Renal cortical epithelial cell (primary cell): ENCODE measurements around the gene PGC. TPM values are rescaled to one million over a fixed set of nuclear protein-coding genes. Genes with fewer than 3 reads are reported as not detected.

Source experiments
- DNase-seq: peaks from one replicate; pipeline ENCODE4 v3.0.0-alpha.2; 2011; ENCODE audit warnings: low read depth
- total RNA-seq: library from RNA; depleted of rRNA; stranded (reverse); fragments of >200 nt; gene quantifications from 2 replicates; pipeline ENCODE4 v1.2.3, GENCODE V29; 2014

Gene PGC
- total RNA-seq, 1 donor from 2014 or later, result not detected

DNA sequence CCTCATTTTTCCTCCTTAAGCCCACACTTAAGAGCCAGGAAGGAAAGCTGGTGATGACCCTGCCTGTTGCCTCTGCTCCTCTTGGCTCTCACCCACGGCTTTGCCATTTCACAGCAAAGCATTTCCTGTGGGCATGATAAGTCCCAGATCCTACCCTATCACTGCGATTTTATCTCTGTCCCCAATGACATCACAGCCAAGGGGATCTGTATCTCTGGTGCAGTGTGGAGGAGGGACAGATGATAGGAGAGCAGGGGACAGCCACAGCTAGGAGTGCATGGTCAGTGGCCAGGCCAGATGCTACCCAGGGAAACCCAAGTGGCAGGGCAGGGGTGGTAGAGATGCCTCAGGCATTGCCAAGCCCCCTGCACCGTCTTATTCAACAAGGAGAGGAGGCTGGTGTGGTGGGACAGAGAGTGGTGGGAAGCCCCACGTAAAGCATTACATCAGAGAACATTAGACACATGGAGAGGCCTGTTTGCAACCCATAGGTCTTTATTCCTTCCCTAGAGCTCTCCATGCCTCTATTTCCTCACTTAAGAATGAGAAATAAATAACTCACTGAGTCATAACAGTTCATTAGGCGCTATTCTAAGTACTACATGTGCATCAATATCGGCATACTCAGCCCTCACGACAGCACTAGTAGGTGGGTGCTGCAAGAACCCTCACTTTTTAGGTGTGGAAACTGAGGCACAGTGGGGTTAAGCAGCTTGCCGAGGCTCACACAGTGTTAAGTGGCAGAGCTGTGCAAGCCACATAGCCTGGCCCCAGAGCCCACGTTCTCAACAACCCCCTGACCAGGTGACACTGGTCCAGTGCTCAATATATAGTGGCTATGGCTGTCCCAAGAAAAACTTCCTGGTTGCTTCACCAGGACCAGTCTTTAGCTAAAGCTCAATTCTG is 16.4 kb downstream of the PGC start:
- no peak for DNase-seq

DNA sequence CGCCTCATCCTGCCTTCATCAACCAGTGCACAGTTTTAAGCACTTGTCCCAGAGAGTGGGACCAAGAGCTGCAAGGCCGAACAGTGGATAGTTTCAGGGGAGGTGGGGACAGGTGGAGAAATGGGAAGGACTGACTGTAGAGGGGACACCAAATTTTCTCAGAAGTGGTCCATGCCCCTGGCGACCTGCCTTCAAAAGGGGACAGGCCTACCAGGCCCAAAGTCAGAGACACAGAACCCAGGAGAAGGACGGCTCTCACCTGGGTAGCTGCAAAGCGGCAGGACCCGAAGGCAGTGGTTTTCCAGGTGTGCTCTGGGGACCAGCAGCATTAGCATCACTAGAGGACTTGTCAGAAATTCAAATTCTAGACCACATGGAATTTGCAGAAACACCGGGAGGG is 17.6 kb downstream of the PGC start:
- DNase-seq, result no peak

DNA sequence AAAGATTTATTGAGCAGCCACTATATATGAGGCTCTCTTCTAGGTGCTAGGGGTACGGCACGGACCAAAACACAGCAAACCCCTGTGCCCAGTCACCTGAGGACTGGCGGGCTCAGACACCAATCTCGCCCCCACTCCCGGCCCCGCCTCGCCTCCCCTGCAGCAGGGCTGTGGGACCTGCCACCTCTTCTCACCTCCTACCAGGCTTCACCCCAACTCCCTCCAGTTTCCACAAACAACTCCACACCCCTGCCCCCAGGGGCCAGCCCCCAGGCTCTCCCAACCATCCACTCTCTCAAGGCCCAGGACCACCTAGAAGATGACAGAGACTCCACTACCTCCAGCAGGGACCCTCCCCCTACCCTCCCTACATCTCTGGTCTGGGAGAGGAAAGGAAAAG is 18.2 kb downstream of the PGC start:
- no peak for DNase-seq

GRCh38 chr6:41728073-41728936 is 18.9 kb downstream of the PGC start:
- DNase-seq, result no peak

- DNase-seq, result no peak
Measured at GRCh38 chr6:41727705-41728072, 19.5 kb downstream of the PGC start.

- DNase-seq, result no peak
Measured at GRCh38 chr6:41726876-41727275, 20.3 kb downstream of the PGC start.

DNA sequence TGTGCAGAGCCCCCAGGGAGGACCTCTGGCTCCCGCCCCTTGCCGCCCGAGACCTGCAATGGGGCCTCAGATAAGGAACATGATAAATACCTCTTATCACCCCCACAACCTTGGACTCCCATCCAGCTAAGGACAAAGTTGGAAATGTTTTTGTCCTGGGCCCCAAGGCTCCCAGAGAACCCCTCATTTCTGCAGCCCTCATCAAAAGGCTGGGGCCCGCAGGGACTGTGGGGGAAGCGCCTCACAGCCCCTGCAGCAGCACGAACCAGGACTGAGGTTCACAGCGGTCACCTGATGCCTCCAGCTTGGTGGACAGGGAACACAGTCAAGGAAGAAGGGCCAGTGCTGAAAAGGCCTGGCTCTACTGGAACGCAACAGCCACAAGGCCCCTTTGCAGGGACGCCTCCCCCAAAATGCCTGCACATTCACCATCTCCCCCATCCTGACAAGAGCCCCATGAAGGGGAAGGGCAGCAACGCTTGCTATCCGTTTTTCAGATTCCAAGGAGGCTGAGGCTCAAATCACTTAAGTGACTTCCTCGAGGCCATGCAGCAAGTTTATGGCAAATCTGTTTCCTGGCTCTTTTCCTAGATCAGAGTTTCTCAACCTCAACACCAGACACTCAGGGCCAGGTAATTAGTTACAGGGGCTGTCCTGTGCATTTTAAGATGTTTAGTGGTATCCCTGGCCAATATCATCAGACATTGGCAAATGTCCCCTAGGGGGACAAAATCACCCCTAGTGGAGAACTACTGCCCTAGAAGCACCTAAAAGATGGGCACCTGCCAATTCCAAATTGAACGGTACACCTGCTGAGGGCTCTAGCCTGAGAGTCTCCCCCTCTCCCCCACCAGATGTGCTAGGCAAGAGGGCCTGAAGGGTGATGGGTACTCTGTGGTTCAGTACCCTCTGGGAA is 22.4 kb downstream of the PGC start:
- DNase-seq, result peak; percentile 29

DNA sequence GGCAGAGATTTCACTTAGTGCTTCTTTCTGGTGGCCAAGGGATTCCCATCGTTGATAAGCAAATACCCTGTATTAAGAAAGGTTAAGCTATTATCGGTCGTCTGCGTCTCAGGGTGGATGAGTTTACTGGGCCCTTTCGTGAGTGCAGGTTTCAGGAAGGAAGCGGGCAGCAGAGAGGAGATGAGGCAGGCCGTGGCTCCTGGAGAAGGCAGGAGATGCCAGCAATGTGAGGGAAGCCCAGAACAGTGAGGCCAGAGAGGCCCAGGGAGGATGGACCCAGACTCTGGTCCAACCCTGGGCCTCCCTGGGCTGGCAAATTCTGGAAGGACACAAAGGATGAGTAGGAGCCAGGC is 23.0 kb downstream of the PGC start:
- DNase-seq, result no peak

- peak; percentile 74 for DNase-seq
Measured at GRCh38 chr6:41723530-41724227, 23.5 kb downstream of the PGC start.

DNA sequence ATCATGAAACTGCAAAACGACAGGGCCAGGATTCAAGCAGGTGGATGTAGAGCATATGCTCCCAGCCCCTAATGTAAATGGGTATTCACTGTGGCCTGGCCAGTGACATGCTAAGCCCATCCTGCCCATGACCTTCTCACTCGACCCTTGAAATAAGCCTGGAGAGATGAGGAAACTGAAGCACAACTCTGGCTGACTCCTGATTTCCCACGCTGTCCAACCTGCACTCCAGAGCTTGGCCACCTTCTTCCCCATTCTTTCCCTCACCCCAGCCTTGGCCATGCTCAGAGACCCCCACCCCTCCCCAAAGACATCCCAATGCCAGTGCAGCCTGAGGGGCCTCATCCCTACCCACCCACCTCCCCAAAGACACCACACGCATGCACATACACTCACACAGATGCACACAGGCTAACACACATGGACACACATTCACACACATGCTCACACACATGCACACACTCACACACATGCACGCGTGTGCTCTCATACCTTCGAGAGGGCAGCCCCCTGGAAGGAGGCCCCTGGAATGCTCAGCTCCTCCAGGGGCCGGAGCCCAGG is 24.1 kb downstream of the PGC start:
- DNase-seq, result no peak

DNA sequence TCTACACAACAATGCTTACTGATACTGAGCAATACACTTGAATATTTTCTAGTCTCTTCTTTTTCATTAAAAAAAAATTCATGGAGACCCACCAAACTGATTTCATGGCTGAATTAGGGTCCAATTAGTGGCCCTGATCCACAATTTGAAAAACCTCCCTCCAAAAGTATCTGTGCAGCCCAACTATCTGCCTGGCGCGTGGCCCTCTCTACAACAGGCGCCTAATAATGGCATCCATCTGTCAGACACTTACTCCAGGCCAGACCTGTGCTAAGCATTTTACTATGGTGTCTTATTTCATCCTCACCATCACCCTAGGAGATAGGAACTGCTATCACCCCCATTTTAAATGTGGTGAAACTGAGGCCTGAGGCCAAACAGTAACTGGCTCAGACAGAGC is 25.8 kb downstream of the PGC start:
- DNase-seq, result no peak

GRCh38 chr6:41720783-41721182 is 26.4 kb downstream of the PGC start:
- DNase-seq, result no peak

DNA sequence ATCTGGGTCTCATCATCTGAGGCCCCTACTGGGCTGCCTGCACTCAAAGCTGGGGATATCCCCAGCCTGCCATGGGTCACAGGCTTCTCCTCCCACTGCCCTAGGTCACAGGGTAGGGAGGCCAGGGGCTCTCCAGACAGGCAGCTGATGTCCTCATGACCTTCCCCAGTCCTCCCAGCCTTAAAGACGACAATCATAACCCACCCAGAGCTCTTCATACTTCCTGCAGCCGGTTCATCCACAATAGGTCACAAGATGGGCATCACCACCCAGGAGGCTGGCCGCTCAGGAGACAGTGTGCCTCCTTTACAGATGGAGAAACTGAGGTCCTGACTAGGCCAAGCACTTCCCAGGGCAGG is 27.0 kb downstream of the PGC start:
- DNase-seq, result no peak

DNA sequence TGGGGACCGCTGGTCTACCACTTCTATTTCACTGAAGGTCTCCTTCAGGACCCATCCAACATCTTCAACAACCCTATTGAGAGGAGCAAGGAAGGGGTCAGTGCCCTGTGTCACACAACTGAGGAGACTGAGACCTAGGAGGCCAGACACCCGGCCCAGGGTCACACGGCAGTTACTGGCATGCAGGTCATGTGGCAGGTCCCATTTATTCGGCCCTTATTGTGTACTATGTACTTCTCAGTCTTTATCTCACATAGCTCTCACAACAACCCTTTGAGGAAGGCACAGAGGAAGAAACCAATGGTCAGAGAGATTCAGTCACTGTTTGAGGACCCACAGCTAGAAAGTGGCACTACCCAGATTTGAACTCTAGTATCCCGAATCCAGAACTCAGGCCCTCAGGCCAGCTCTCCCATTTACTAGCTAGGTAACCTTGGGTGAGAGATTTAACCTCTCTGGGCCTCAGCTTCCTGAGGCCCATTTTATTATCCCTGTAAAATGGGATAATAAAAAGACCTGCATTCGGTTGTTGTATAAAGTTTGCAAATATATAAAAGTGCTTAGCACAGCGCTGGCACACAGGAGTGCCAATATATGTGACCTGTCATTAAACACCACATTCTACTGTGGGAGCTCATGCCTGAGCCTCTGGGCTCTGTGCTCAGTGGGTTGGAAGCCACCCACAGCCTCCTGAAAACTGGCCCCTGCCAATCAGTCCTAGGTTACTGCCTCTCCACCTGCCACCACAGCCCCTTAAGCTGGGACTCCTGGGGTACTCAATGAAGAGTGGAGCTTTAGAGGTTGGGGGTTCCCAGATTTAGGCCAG is 27.5 kb downstream of the PGC start:
- DNase-seq, result no peak

- no peak for DNase-seq
Measured at GRCh38 chr6:41718828-41719227, 28.4 kb downstream of the PGC start.

- no peak for DNase-seq
Measured at GRCh38 chr6:41717392-41717736, 29.8 kb downstream of the PGC start.

DNA sequence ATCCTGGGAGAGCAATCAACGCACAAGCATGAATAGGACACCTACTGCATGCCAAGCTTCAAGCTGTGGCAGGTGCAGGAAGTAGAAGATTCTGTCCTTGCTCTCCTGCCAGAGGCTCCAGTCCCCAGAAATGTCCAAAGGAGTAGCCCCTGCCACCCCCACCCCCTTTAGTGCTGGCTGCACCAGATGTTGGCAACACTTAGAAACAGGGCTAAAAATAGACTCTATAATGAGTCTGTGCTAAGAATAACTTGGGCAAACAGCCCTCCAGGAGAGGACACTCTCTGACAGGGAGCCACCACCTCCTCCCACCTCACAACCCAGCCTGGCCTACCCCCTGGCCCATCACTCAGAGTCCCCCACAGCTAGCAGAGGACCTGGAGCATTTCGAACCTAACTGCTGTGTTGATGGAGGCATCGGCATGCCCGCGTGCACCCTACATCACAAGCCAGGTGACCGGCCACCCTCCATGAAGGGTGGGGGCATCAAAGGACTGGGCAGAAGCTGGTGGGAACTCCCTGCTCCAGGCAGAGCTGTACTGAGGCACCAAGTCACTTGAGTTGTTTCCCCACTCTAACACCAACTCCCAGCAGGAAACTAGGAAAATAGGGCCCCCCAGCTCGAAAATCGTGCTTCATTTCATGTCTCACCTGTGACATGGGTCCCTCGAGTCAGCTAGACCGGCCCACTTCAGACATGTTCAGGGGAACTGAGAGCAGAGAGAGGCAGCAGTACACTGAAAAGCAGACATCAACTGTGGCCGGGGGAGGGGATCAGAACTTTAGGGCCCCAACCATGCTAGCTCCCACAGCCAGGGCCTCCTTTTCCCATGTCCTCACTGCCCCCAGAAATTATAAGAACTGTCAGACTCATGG is 30.4 kb downstream of the PGC start:
- DNase-seq, result no peak

GRCh38 chr6:41715795-41716515 is 31.2 kb downstream of the PGC start:
- no peak for DNase-seq
